SK-N-SH treated with all-trans-retinoic acid at 6 μM for 48 hours (cell line): ENCODE results near the gene CYTH3.

Experiments used
- PATZ1 ChIP-seq: fragments of 250-450 bp; sonication (Bioruptor Pico); IDR thresholded peaks from 2 replicates; pipeline ENCODE4 v1.8.0; 2020; ENCODE audit warnings: mild to moderate bottlenecking, moderate library complexity, borderline replicate concordance
- RARB ChIP-seq: fragments of 250-450 bp; sonication (Bioruptor Pico); IDR thresholded peaks from 2 replicates; pipeline ENCODE4 v1.8.0; 2021; ENCODE audit warnings: mild to moderate bottlenecking, moderate library complexity

GRCh38 chr7:6147627-6148026 is 124.8 kb downstream of the CYTH3 start:
- TF ChIP-seq RARB (CRISPR knock-in tag): no peak
- TF ChIP-seq PATZ1 (CRISPR knock-in tag): no peak
